HG02588 (cell line): ENCODE data around the gene GRAPL.
"Not testable (repeated sequence)": the region's sequence is repeated elsewhere in the genome, so short reads cannot be mapped to it uniquely, and the experiment has no call there.

Experiments
- ATAC-seq: cut with Tn5 transposase; IDR thresholded peaks from one replicate; pipeline ENCODE4 v1.9.1; 2021; ENCODE audit warnings: mild to moderate bottlenecking, moderate library complexity; ENCODE audit not compliant: unreplicated experiment

The GRAPL gene

DNA sequence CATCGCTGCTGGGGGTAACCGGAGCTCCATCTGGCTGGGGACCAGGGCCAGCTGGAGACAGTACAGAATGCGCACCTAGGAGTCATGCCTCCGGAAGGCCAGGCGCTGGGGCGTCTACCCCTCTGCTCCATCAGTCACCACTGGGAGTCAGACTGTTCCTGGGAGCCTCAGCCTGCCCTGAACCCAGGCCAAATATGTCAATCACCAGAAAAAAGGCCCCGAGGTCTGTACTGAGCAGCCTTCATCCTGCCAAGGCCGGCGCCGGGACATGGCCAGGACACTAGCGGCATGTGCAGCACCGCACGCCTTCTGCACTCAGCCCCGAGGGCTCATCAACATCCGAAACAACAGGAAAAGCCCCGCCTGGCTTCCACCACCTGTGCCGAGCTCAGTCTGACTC is 8.7 kb downstream of the GRAPL start:
- ATAC-seq, result not testable (repeated sequence)

DNA sequence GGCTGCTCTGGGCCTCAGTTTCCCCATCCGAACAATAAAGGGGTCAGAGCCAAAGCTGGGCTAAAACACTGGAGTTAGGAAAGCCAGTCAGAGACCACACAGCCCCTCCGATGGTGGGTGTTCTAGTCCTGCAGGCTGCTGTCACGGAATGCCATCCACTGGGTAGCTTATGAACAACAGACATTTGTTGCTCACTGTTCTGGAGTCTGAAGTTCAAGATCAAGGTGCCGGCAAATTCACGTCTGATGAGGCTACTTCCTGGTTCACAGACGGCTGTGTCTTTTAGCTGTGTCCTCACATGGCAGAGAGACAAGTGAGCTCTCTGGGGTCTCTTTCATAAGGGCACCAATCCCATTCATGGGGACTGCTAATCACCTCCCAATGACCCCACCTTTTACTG is 9.2 kb downstream of the GRAPL start:
- ATAC-seq, result not testable (repeated sequence)

GRCh38 chr17:19137959-19138358 is 10.6 kb downstream of the GRAPL start:
- not testable (repeated sequence) for ATAC-seq

DNA sequence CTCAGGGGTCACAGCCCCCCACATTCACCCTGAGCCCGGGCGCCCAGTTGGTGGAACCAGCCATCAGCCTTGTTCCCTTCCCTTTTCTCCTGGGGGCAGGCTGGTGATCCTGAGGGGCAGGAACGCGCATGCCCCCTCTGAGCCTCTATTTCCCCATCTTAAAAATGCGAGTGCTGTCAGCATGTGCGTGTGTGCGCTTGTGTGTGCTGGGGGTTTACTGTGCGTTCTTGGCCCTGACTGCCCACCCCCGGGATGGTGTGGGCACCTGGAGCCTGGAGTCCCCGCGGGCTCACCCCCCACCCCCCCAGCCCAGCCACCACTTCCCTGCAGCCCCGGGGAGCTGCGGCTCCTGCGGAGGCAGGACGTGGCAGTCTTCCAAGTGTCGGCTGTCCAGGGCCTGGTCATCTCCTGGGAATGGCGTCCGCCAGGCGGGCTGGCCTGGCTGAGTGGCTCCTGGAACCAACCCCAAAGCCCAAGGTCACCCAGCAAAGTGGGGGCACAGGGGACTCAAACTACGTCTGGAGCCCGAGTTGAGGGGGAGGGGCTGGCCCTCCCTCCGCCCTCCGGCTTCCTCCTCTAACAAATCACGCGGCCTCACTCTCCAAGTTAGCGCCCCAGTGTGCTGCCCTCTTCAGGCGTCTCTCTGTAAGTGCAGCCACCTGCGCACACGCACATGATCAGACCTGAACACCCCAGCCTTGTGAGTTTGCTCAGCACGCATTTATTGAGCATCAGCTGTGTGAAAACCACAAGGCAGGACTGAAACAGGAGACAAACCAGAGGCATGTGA is 14.2 kb downstream of the GRAPL start:
- ATAC-seq, result peak; percentile 51

GRCh38 chr17:19142419-19142818 is 15.0 kb downstream of the GRAPL start:
- ATAC-seq, result not testable (repeated sequence)

DNA sequence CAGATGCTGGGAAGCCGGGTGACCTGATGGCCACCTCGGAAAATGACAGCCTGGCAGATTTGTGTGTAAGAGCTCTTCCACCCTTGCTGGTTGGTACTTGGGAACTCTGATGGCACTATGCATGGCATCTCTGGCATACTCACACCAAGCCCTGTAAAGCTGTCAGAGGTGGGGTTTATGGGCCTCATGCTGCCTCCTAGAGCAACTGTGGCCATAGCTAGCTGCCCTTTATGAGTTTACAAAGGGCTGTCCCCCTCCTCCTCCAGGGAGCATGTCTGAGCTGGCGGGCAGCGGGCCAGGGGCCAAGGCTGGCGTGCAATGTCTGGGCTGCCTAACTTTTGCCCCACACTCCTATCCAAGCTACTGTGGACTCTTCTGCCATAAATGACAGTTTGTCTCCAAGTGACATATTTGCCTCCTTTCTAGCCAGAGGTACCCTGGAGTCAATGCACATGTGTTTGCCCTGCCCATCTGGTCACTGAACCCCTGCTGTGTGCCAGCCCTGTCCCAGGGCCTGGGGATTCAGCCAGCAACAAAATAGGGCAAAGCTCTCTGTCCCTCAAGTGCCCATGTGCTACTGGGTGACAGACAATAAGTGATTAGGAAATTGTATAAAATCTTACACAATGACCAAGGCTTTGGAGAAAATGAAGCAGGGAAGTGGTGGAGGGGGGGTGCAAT is 15.8 kb downstream of the GRAPL start:
- not testable (repeated sequence) for ATAC-seq

GRCh38 chr17:19144373-19144772 is 17.0 kb downstream of the GRAPL start:
- not testable (repeated sequence) for ATAC-seq

DNA sequence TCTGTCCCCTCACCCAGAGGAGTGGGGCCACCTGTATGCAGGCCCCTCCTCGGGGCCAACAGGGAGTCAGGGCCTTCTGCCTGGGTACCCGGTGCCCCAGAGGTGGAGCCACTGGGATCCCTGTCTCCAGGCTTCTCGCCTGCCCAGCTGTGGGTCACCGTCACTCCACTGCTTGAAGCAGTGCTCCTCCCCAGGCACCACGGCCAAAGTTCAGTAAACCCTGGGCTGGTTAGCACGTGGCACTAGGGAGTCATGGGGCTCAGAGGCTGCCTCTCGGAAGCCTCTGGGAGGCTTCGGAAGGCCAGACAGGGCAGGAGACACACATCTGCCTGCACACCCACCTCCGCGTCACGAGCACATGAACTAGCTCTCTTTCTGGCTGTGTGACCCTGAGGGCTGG is 18.1 kb downstream of the GRAPL start:
- ATAC-seq, result not testable (repeated sequence)

DNA sequence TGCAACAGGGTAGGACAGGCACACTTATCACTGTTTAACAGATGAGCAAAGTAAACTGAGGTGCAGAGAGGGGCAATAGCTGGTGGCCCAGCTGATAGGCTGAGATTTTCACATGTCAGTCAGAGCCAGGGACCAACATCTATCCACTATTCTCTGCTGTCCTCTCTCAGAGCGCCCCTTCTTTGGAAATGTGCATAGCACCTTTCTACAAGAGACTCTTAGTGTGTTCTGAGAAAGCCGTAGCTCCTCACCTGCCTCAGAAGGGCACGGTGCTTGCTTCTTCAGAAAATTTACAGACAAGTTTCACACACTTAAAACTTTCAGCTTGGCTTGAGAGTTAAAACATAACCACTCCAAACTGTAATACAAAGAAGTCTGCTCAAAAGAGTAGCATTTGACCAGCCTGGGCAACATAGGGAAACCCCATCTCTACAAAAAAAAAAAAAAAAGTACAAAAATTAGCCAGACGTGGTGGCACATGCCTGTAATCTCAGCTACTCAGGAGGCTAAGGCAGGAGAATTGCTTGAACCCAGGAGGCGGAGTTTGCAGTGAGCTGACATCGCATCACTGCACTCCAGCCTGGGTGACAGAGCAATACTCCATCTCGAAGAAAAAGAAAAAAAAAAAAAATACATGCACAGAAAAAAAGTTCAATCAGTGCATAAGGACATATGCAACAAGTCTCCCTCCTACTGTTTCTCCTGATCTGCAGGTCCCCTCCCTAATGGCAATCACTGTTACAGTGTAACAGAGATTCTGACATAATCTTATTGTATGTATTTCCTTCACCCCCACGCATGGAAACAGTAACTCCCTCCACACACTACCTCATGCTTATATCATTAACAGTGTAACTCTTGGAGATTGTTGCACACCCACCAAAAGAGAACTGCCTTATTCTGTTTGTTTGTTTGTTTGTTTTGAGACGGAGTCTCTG is 23.6 kb downstream of the GRAPL start:
- ATAC-seq, result not testable (repeated sequence)

GRCh38 chr17:19157628-19158027 is 30.2 kb downstream of the GRAPL start:
- not testable (repeated sequence) for ATAC-seq

GRCh38 chr17:19158478-19158877 is 31.1 kb downstream of the GRAPL start:
- not testable (repeated sequence) for ATAC-seq

DNA sequence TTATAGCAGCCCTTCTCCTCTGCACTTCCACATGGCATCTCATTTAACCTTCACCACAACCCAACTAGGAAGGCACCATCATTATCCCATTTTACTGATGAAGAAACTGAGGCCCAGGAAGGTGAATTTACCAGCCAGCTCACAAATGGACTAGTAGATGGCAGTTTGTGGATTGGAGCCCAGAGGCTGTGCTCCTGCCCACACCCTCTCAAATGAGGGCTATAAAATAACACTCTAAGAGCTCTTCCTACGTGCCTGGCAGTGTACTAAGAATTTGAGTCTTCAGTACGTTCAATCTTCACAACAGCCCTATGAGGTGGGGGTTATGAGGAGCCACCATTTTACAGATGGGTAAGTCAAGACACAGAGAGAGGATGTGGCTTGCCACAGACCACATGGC is 31.5 kb downstream of the GRAPL start:
- not testable (repeated sequence) for ATAC-seq

GRCh38 chr17:19161308-19162107 is 34.1 kb downstream of the GRAPL start:
- not testable (repeated sequence) for ATAC-seq

DNA sequence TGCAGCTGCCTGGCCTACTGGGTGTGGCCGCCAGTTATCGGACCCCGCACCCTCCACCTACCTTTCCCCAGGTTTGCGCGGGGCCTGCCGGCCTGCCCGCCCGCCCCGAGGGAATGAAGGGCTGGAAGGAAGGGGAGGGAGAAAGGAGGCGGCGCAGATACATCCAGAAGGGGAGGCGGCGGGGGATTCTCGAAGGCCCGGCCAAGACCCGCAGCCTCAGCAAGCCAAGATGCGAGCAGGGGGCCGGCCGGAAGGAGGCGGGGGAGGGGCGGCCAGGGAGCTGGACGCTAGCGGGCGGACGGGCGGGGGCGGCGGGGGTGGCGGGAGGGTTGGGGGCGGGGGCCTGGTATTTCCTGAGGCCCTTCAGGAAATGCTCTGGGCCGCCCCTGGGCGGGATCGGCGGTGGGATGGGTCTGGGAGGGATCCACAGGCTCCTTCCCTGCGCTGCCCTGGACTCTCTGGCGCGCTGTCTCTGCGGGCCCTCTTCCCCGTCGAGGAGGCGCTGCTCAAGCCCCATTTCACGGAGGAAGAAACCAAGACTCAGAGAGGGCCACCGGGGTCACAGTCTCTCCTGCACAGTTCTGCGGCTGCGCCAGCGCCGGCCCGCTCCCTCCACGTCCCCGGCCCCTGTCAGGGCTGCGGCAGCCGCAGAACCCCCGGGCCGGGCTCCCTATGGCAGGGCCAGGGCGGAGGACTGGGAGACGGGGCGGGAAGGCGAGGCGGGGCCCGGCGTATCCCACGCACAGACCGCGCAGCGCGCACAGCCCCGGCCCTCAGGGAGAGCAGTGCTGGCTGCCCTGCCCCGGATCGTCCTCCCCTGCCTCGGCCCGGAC is 35.2 kb downstream of the GRAPL start:
- not testable (repeated sequence) for ATAC-seq

- ATAC-seq, result not testable (repeated sequence)
These were observed 47.0 kb downstream of the GRAPL start for GRCh38 chr17:19174422-19174821.

DNA sequence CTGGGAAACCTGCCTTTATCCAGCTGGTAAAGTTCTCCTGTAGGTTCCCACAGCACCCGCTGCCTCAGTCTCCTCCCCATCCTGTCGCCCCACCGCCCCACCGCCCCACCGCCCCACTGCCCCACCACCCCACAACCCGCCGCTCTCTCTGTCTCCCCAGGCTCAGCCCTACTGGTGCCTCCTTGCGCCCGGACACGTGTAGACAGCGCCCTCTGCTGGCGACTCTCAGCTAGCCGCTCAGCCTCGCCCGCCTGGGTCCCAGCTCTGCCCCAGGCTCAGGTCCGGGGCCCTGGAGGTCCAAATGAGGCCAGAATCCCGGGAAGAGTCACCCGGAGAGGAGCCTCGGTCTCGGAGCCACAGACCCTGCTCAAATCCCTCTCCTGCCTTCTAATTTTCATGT is 48.0 kb downstream of the GRAPL start:
- not testable (repeated sequence) for ATAC-seq

- ATAC-seq, result peak; percentile 81
These were observed 53.9 kb downstream of the GRAPL start for GRCh38 chr17:19181040-19181875.
